AG09319 (cell line): Measurements from ENCODE around the gene CDC42BPA.

ENCODE experiments used
- DNase-seq: peaks from one replicate; pipeline ENCODE4 v3.0.0-alpha.2; 2010; ENCODE audit warnings: low read depth; ENCODE audit errors: extremely low read depth
- TF ChIP-seq, protein P1 (sequence below): IDR thresholded peaks from 2 replicates; pipeline ENCODE4 v1.5.1; 2011; ENCODE audit warnings: low read depth, mild to moderate bottlenecking, inconsistent platforms, low read length, moderate library complexity

CDC42BPA gene

DNA sequence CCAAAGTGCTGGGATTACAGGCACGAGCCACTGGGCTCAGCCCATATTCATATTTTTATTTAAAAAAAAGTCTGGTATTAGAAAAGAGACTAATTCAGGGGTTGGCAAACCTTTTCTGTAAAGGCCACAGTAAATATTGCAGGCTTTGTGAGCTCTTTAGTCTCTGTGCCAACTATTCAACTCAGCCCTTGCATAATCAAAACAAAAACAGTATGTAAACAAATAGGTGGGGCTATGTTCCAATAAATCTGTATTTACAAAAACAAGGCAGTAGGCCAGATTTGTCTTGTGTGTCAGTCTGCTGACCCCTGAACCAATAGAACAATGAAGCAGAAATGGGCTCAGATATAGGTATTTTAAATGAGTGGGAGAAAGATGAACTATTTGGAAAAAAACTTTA is 49.3 kb downstream of the CDC42BPA start:
- DNase-seq, result no peak

DNA sequence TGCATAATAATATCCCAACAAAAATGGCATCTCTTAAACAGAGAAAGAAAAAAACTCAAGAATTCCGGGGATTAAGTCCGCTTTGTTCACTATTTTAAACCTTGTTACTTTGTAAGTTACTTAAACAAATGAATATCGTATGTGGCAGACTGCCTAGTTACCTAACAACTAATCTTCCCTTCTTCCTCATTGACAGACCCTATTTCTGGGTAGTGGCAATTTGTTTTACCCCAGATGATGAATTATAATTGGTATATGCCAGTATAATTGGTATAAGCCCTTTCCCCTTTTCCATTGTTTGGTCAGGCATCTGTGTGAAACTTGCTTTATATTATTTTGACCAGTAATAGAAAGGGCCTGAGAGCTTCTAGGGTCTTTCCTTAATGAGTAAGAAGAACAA is 52.4 kb downstream of the CDC42BPA start:
- TF ChIP-seq, protein P1, sequence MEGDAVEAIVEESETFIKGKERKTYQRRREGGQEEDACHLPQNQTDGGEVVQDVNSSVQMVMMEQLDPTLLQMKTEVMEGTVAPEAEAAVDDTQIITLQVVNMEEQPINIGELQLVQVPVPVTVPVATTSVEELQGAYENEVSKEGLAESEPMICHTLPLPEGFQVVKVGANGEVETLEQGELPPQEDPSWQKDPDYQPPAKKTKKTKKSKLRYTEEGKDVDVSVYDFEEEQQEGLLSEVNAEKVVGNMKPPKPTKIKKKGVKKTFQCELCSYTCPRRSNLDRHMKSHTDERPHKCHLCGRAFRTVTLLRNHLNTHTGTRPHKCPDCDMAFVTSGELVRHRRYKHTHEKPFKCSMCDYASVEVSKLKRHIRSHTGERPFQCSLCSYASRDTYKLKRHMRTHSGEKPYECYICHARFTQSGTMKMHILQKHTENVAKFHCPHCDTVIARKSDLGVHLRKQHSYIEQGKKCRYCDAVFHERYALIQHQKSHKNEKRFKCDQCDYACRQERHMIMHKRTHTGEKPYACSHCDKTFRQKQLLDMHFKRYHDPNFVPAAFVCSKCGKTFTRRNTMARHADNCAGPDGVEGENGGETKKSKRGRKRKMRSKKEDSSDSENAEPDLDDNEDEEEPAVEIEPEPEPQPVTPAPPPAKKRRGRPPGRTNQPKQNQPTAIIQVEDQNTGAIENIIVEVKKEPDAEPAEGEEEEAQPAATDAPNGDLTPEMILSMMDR, result no peak
- DNase-seq, result no peak

More for the DNA sequence above, 49.3 kb downstream of the CDC42BPA start:
- TF ChIP-seq, protein P1, result no peak

DNA sequence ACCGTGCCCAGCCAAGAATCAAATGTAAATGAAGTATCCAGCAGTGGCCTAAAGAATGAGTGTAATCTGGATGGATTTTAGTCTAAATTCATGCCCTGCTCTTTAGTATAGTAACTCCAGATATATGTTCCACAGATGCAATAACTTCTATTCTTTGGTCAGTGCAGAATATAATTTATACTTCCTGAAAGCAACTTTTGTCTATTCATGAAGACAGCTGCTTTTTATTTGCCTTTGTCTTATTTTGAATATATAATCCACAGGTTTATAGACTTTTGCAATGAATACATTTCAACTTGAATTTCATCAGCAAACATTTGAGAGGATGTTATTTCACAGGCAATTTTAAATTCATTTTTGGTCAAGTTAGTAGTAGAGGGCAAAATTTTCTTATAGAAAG is 54.4 kb downstream of the CDC42BPA start:
- TF ChIP-seq, protein P1, result no peak
- DNase-seq, result no peak

DNA sequence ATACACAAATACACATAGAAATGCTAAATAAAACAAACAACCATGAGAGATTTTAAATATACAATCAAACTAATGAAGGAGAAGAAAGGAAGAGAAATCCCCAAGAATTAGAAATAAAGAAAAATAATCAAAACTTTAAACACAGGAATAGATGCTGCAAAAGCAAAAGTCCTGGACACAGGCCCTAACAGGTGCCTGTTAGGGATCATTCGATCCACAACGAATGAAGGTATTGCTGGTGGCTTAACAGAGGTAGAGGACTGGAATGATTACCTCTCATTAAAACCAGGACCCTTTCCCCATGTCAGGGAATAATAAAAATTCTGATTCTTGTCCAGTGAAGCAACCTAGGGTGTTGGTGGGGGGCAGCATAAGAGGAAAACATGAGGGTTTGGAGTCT is 56.8 kb downstream of the CDC42BPA start:
- TF ChIP-seq, protein P1, result no peak
- no peak for DNase-seq

DNA sequence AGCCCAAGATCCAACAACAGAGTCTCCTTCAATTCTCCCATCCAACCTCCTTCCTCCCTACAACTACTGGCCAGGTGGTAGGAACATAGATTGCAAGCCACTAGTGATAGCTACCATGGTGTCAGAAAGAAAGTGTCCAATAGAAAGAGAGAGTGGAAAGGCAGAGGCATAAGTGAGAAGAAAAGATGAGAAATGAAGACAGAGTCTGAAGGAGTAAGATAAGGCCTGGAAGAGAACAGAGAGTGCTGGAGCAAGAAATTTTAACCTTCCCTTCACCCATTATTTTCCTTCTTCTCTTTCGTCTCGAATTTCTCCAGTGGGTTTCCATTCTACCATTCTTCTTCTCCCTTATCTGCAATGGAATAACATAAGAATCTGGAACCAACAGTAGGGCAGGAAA is 57.9 kb downstream of the CDC42BPA start:
- no peak for DNase-seq
- TF ChIP-seq, protein P1, result no peak

DNA sequence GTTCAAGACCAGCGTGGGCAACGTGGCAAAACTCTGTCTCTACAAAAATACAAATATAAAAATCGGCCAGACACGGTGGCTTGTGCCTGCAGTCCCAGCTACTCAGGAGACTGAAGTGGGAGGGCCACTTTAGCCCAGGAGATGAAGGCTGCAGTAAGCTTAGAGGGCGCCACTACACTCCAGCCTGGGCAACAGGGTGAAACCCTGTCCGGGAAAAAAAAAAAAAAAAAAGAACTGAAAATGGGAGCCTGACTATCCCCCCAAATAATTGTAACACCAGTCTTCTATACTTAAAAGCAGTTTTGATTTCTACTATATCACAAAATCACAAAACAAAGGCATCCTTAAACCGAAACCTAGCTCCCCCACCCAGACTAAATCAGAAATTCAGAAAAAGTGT is 60.3 kb downstream of the CDC42BPA start:
- no peak for DNase-seq
- TF ChIP-seq, protein P1, result no peak

DNA sequence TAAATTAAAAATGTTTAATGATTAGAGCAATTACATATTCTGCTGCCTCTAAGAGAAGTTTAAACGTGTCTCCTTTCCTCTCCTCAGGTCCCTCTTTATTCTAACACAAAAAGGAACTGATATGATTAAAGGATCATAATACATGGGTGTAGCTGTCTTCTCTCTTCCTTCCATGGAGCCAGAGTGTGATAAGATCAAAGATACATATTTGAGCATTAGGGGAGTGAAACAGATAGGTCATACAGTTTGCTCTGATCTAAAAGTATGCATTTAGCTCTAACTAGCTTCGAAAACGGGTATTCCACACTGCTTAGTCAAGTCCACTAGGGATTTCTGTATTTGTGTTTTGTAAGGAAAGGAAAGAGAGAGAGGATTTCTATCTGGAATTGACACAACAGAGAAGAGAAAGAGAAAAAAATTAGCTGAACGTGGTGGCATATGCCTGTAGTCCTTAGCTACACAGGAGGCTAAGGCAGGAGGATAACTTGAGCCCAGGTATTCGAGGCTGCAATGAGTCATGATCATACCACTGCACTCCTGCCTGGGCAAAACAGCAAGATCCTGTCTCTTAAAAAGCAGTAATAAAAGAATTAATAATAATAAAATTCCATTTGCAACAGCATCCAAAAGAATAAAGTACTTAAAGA is 63.1 kb downstream of the CDC42BPA start:
- TF ChIP-seq, protein P1, result no peak
- DNase-seq, result no peak
